ENCODE data around the gene PLSCR1. TPM values are rescaled to one million over a fixed set of nuclear protein-coding genes. Genes with fewer than 3 reads are reported as not detected.

The PLSCR1 gene
- total and polyA plus RNA-seq, 7 donors: 59.3 to 194 (median 112) TPM

DNA sequence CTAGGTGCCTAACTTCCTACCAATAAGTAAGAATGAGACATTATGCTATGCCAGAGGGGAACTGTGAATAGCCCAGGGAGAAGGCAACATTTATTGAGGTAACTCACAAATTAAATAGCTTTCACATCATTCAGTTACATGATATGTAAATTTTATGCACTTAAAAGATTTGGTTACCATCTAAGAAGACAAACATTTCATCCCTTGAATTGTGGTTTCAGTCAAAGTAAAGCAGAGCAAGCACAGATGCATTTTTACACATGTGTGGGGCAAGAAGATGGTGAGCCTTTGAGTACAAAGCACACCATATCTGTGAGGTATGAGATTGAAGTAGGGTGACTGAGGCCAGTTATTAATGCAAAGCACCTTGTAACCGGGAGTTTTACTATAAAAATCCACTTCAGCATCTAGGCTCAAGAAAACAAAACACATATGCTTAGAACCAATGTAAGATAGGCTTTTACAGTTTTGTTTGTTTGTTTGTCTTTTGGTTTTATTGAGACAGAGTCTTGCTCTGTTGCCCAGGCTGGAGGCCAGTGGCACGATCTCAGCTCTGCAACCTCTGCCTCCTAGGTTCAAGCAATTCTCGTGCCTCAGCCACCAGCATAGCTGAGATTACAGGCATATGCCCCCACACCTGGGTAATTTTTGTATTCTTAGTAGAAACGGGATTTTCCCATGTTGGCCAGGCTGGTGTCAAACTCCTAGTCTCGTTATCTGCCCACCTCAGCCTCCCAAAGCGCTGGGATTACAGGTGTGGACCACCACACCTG, 78.5 kb downstream of the PLSCR1 start:
- Histone ChIP-seq H3K4me1 (peaks cover 0 to 12% (median 3%) of the 10 kb centered on the region in 4 donors), H3K4me3 (no peak overlapping the region), H3K27me3 (no peaks in the 10 kb centered on the region), H3K9me3 (no peaks in the 10 kb centered on the region), H3K36me3 (no peaks in the 10 kb centered on the region), H3K27ac (no peak overlapping the region)
- WGBS, 2 donors: 67 to 73% methylated on average over 6 of the region's 6 CpGs
- intact Hi-C loops (cut with DNase I): no loop called here
- DNase-seq: no peak
- no peak for TF ChIP-seq POLR2A (IDR thresholded peaks at IDR 0.05)

Small RNA genes within 50 kb of the gene (small RNA-seq; reads per million reads assigned to genes)
- gene RNU6-428P: 0 reads per million in 3 donors

Other genes with a start within 250 kb of the PLSCR1 start
- gene PLSCR2, start 75.0 kb downstream of the PLSCR1 start, total RNA-seq: not detected
- gene PLSCR2, start 75.0 kb downstream of the PLSCR1 start, polyA plus RNA-seq: under 1 TPM in 1 of 3 donors, not detected in 2; 0.45 TPM
- gene PLSCR5, start 60.7 kb upstream of the PLSCR1 start, total RNA-seq: not detected
- not detected for gene PLSCR5, start 60.7 kb upstream of the PLSCR1 start, polyA plus RNA-seq

Measured in sigmoid colon (tissue), 7 donors.